Keratinocyte (primary cell): Measurements from ENCODE around the gene CDKN2AIP. TPM values are rescaled to one million over a fixed set of nuclear protein-coding genes. Genes with fewer than 3 reads are reported as not detected.
"Not testable (repeated sequence)": the region's sequence is repeated elsewhere in the genome, so short reads cannot be mapped to it uniquely, and the experiment has no call there.

Experiments used
- DNase-seq: peaks from one replicate; pipeline ENCODE4 v3.0.0-alpha.2; 2011; ENCODE audit warnings: low read depth, missing footprints, low spot score
- FAIRE-seq: peaks from 2 replicates; lab custom pipeline; 2011; peaks lifted over from hg19 to GRCh38; lab: Jason Lieb, UNC
- H2AFZ ChIP-seq: 2 replicates; pipeline ENCODE4 v1.6.0; 2012; ENCODE audit warnings: low read length, control low read depth, inconsistent platforms; ENCODE audit not compliant: control insufficient read depth
- H3K27ac ChIP-seq: 2 replicates; pipeline ENCODE4 v1.5.1; 2011; ENCODE audit warnings: low read length; ENCODE audit not compliant: control insufficient read depth, insufficient read depth
- H3K27me3 ChIP-seq: 3 replicates; pipeline ENCODE4 v1.6.0; 2011; ENCODE audit warnings: low read length; ENCODE audit not compliant: control insufficient read depth, insufficient read depth; ENCODE audit errors: extremely low read depth
- H3K36me3 ChIP-seq, 2 experiments: 2 replicates in 1 of 2; 3 replicates in 1 of 2; pipeline ENCODE4 v1.5.1; 2011; ENCODE audit warnings: low read length in 2 of 2, mild to moderate bottlenecking in 1 of 2; ENCODE audit not compliant: control insufficient read depth in 2 of 2, insufficient read depth in 2 of 2; ENCODE audit errors: extremely low read depth in 1 of 2
- H3K4me1 ChIP-seq: 3 replicates; pipeline ENCODE4 v1.5.1; 2011; ENCODE audit warnings: low read length; ENCODE audit not compliant: control insufficient read depth, insufficient read depth; ENCODE audit errors: extremely low read depth
- H3K4me2 ChIP-seq: 3 replicates; pipeline ENCODE4 v1.6.0; 2011; ENCODE audit warnings: low read depth, low read length; ENCODE audit not compliant: control insufficient read depth, insufficient read depth; ENCODE audit errors: extremely low read depth
- H3K4me3 ChIP-seq, 3 experiments: fragments of 200-600 bp in 1 of 3; sonication (generic) in 1 of 3; 2 replicates in 2 of 3; 3 replicates in 1 of 3; pipeline ENCODE4 v1.5.1; 2011 to 2016; ENCODE audit warnings: low read length in 3 of 3, mild to moderate bottlenecking in 3 of 3, control low read depth in 2 of 3, inconsistent platforms in 1 of 3, low read depth in 1 of 3, mixed read lengths in 1 of 3, mixed run types in 1 of 3, moderate library complexity in 1 of 3; ENCODE audit not compliant: control insufficient read depth in 2 of 3, insufficient read depth in 2 of 3; ENCODE audit errors: extremely low read depth in 1 of 3
- H3K79me2 ChIP-seq: 2 replicates; pipeline ENCODE4 v1.6.0; 2012; ENCODE audit warnings: low read length; ENCODE audit not compliant: control insufficient read depth, insufficient read depth
- H3K9ac ChIP-seq: 3 replicates; pipeline ENCODE4 v1.6.0; 2011; ENCODE audit warnings: low read length; ENCODE audit not compliant: control insufficient read depth, insufficient read depth; ENCODE audit errors: extremely low read depth
- H3K9me1 ChIP-seq: 3 replicates; pipeline ENCODE4 v1.6.0; 2011; ENCODE audit warnings: low read length; ENCODE audit not compliant: control insufficient read depth, insufficient read depth; ENCODE audit errors: extremely low read depth
- H3K9me3 ChIP-seq: 2 replicates; pipeline ENCODE4 v1.5.1; 2012; ENCODE audit warnings: low read depth, low read length; ENCODE audit not compliant: control insufficient read depth
- H4K20me1 ChIP-seq: 3 replicates; pipeline ENCODE4 v1.6.0; 2011; ENCODE audit warnings: low read length; ENCODE audit not compliant: control insufficient read depth, insufficient read depth; ENCODE audit errors: extremely low read depth
- EZH2 ChIP-seq: IDR thresholded peaks from one replicate; pipeline ENCODE4 v1.6.1; 2012; ENCODE audit warnings: inconsistent platforms, mild to moderate bottlenecking, low read length, moderate library complexity
- dilution Hi-C: fragments of 300-500 bp; cut with MboI; formaldehyde crosslinking; loops from one replicate; pipeline ENCODE4 v1.7.0; 2020; ENCODE audit warnings: low sequenced_read_pairs; ENCODE audit not compliant: extremely low pct_ligation_motif_present
- polyA plus RNA-seq, 5 experiments: library from polyadenylated mRNA; depleted of rRNA in 3 of 5; stranded (reverse) in 3 of 5; stranded (forward) in 1 of 5; unstranded in 1 of 5; fragments of >200 nt; gene quantifications; 1 replicate in 1 of 5; 2 replicates in 3 of 5; 3 replicates in 1 of 5; pipeline versions ENCODE4 v1.2.1 to v1.2.3, GENCODE V29; 2011 to 2012; ENCODE audit warnings: missing spikeins in 2 of 5, low read depth in 1 of 5, low replicate concordance in 1 of 5
- TF ChIP-seq, protein P1 (sequence below), 3 experiments: IDR thresholded peaks in 1 of 3; conservative IDR thresholded peaks in 1 of 3; optimal IDR thresholded peaks in 1 of 3; 2 replicates in 2 of 3; 3 replicates in 1 of 3; pipeline versions ENCODE3 to v1.5.1; 2011; ENCODE audit warnings: low read length in 3 of 3, mild to moderate bottlenecking in 3 of 3, moderate library complexity in 2 of 3, control low read depth in 1 of 3, inconsistent platforms in 1 of 3; ENCODE audit not compliant: insufficient read depth in 2 of 3; ENCODE audit errors: extremely low read depth in 1 of 3

Gene CDKN2AIP
- polyA plus RNA-seq, 1 donor (not counting 4 experiments of a cell fraction or from before 2014, with no cell fraction given) = 13.6 TPM

DNA sequence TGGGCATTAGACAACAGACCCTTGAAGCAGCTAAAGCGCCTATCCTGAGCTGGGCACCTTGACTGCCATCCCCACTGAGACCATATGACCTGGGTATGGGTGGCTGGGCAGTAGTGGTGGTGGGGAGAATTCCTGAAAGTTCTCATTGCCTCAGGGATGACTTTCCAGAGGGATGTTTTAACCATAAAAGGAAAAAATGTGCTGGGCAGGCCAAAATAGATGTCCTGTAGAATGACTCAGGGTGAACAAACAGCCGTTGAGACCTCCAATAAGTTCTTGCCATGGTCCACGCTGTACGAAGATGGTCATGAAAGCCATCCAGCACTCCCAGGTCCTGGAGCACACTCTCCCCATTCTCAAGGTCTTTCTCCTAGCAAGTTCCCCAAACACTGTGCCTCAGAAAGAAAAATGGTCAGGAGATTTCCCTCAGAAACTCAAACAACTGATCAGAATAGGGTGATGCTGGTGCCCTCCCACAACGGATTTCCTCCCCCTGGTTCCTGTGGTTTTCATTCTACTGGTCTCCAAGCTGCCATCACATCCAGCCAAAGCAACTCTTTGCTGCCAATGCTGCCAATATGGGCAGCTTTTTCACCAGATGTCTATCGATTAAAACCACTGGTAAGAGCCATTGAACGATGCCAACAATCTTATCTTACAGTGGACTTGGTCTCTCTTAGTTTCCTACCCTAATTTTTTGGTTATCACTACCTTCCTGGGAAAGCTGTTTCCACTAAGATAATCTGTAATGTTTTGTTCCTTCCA lies 11.2 kb downstream of the CDKN2AIP start:
- FAIRE-seq (no peak), DNase-seq (no peak)
- Histone ChIP-seq H3K4me3 (no peak overlapping the region), H3K79me2 (no peaks in the 10 kb centered on the region), H4K20me1 (no peaks in the 10 kb centered on the region), H3K4me1 (no peaks in the 10 kb centered on the region), H3K4me2 (no peak overlapping the region), H3K36me3 (peaks cover 0 to 2% of the 10 kb centered on the region in 2 experiments), H3K9ac (no peak overlapping the region), H2AFZ (no peak overlapping the region), H3K9me3 (no peaks in the 10 kb centered on the region), H3K9me1 (no peaks in the 10 kb centered on the region), H3K27ac (no peak overlapping the region), H3K27me3 (no peaks in the 10 kb centered on the region)
- TF ChIP-seq EZH2 = no peak
- TF ChIP-seq, protein P1, sequence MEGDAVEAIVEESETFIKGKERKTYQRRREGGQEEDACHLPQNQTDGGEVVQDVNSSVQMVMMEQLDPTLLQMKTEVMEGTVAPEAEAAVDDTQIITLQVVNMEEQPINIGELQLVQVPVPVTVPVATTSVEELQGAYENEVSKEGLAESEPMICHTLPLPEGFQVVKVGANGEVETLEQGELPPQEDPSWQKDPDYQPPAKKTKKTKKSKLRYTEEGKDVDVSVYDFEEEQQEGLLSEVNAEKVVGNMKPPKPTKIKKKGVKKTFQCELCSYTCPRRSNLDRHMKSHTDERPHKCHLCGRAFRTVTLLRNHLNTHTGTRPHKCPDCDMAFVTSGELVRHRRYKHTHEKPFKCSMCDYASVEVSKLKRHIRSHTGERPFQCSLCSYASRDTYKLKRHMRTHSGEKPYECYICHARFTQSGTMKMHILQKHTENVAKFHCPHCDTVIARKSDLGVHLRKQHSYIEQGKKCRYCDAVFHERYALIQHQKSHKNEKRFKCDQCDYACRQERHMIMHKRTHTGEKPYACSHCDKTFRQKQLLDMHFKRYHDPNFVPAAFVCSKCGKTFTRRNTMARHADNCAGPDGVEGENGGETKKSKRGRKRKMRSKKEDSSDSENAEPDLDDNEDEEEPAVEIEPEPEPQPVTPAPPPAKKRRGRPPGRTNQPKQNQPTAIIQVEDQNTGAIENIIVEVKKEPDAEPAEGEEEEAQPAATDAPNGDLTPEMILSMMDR (optimal IDR thresholded peaks at IDR 0.05 in 1 of 3, IDR thresholded peaks at IDR 0.05 in 1 of 3, conservative IDR thresholded peaks at IDR 0.05 in 1 of 3; ENCODE audit: extremely low read depth in 1 of 3, insufficient read depth in 2 of 3, low read length in 3 of 3) = no peak
- dilution Hi-C loops = no loop called here

DNA sequence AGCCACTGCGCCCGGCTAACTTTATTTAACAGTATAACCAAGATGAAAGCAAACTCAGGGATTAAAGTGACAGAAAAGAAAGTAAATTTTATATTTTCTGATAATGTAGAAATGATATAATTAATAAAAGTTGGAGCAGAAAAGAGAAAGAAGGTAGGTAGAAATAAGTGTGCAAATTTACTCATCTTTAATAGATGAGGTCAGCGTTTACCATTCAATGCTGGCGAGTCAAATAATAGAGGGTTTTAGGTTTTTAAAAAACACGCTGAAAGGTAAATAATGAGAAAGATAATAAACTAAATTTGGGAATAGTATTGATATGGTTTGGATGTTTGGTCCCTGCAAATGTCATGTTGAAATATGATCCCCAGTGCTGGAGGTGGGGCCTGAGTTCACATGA lies 13.6 kb downstream of the CDKN2AIP start:
- Histone ChIP-seq H3K27ac (no peak overlapping the region), H4K20me1 (no peaks in the 10 kb centered on the region), H3K9me1 (no peaks in the 10 kb centered on the region), H3K79me2 (no peaks in the 10 kb centered on the region), H3K4me2 (no peak overlapping the region), H3K27me3 (no peaks in the 10 kb centered on the region), H3K9me3 (no peaks in the 10 kb centered on the region), H3K4me3 (no peak overlapping the region), H2AFZ (no peak overlapping the region), H3K9ac (no peak overlapping the region), H3K4me1 (no peaks in the 10 kb centered on the region), H3K36me3 (peaks cover 0 to 2% of the 10 kb centered on the region in 2 experiments)
- no peak for DNase-seq
- dilution Hi-C loops = no loop called here
- TF ChIP-seq EZH2 = no peak
- TF ChIP-seq, protein P1 (optimal IDR thresholded peaks at IDR 0.05 in 1 of 3, IDR thresholded peaks at IDR 0.05 in 1 of 3, conservative IDR thresholded peaks at IDR 0.05 in 1 of 3; ENCODE audit: extremely low read depth in 1 of 3, insufficient read depth in 2 of 3, low read length in 3 of 3) = no peak
- FAIRE-seq = no peak

DNA sequence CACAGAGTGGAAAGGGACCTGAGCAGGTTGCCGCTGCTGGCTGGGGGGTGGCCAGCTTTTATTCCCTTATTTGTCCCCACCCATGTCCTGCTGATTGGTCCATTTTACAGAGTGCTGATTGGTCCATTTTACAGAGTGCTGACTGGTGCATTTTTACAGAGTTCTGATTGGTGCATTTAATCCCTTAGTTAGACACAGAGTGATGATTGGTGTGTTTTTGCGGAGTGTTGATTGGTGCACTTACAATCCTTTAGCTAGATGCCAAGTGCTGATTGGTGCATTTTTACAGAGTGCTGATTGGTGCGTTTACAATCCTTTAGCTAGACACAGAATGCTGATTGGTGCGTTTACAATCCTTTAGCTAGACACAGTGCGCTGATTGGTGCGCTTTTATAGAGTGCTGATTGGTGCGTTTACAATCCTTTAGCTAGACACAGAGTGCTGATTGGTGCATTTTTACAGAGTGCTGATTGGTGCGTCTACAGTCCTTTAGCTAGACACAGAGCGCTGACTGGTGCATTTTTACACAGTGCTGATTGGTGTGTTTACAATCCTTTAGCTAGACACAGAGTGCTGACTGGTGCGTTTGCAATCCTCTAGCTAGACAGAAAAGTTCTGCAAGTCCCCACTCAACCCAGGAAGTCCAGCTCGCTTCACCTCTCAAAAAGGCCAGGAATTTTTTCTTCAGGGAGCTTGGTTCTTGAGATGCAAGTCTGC lies 19.6 kb downstream of the CDKN2AIP start:
- H3K9me3 ChIP-seq, H3K79me2 ChIP-seq, H3K36me3 ChIP-seq, H4K20me1 ChIP-seq, H3K4me3 ChIP-seq, H3K27me3 ChIP-seq, H3K9ac ChIP-seq, H3K4me2 ChIP-seq, H3K9me1 ChIP-seq, dilution Hi-C loops, H2AFZ ChIP-seq, H3K27ac ChIP-seq, FAIRE-seq, DNase-seq: not testable (repeated sequence)
- peaks cover 10% of the 10 kb centered on the region for H3K4me1 ChIP-seq
